Measurements from ENCODE around the gene ARHGEF28.

DNA sequence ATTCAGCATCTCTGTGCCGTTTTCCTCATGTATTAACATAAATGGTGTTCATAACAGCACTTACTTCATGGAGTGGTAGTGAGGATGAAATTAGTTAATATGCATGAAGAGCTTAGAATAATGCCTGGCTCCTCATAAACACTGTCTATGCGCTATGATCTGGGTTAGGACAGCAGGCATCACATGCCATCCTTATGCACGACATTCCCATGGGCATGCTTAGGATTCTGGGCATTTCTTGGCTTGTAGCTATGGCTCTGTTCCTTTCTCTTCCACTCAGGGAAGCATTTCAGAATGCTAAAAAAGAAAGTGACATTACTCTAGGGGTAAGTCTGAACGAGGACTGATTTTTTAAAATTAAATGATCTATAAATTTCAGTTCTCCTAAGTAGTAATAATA lies 349.8 kb downstream of the ARHGEF28 start:
- TF ChIP-seq, protein P1, sequence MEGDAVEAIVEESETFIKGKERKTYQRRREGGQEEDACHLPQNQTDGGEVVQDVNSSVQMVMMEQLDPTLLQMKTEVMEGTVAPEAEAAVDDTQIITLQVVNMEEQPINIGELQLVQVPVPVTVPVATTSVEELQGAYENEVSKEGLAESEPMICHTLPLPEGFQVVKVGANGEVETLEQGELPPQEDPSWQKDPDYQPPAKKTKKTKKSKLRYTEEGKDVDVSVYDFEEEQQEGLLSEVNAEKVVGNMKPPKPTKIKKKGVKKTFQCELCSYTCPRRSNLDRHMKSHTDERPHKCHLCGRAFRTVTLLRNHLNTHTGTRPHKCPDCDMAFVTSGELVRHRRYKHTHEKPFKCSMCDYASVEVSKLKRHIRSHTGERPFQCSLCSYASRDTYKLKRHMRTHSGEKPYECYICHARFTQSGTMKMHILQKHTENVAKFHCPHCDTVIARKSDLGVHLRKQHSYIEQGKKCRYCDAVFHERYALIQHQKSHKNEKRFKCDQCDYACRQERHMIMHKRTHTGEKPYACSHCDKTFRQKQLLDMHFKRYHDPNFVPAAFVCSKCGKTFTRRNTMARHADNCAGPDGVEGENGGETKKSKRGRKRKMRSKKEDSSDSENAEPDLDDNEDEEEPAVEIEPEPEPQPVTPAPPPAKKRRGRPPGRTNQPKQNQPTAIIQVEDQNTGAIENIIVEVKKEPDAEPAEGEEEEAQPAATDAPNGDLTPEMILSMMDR (conservative IDR thresholded peaks at IDR 0.05; ENCODE audit: low read depth, low read length) = no peak
- TF ChIP-seq RFX5 (IDR thresholded peaks at IDR 0.05; ENCODE audit: low read depth, low read length) (no peak), POLR2A (IDR thresholded peaks at IDR 0.05; ENCODE audit: low read depth, low read length) (no peak), RAD21 (IDR thresholded peaks at IDR 0.05; ENCODE audit: low read length) (no peak), SMC3 (IDR thresholded peaks at IDR 0.05; ENCODE audit: low read depth, low read length) (no peak), MAZ (IDR thresholded peaks at IDR 0.05; ENCODE audit: borderline replicate concordance, low read depth, low read length) (no peak), CHD1 (IDR thresholded peaks at IDR 0.05; ENCODE audit: low read depth, low read length) (no peak), BHLHE40 (IDR thresholded peaks at IDR 0.05; ENCODE audit: low read depth, low read length) (no peak), MAFK (IDR thresholded peaks at IDR 0.05; ENCODE audit: low read depth, low read length) (no peak), RCOR1 (IDR thresholded peaks at IDR 0.05; ENCODE audit: insufficient replicate concordance, low read length) (no peak), MXI1 (IDR thresholded peaks at IDR 0.05; ENCODE audit: borderline replicate concordance, low read depth, low read length) (no peak)
- TF ChIP-seq, protein P2, sequence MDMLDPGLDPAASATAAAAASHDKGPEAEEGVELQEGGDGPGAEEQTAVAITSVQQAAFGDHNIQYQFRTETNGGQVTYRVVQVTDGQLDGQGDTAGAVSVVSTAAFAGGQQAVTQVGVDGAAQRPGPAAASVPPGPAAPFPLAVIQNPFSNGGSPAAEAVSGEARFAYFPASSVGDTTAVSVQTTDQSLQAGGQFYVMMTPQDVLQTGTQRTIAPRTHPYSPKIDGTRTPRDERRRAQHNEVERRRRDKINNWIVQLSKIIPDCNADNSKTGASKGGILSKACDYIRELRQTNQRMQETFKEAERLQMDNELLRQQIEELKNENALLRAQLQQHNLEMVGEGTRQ (IDR thresholded peaks at IDR 0.05; ENCODE audit: low read depth, low read length) = no peak
